CD8-positive, alpha-beta memory T cell (primary cell): ENCODE data around the gene ZFAND6. TPM values are rescaled to one million over a fixed set of nuclear protein-coding genes. Genes with fewer than 3 reads are reported as not detected.

Experiments
- CTCF ChIA-PET: fragments of 350-600 bp; sonication (Branson Sonifier 250); formaldehyde crosslinking; loops from one replicate; lab custom pipeline; 2021; ENCODE audit warnings: antibody characterized with exemption; lab: Charles Lee
- POLR2A ChIA-PET: fragments of 350-600 bp; sonication (Branson Sonifier 250); formaldehyde crosslinking; loops from one replicate; lab custom pipeline; 2021; ENCODE audit warnings: antibody characterized with exemption; lab: Charles Lee
- DNase-seq, 5 donors: peaks; one replicate each; pipeline versions ENCODE4 v3.0.0 to v3.0.0-alpha.2; 2020 to 2022; ENCODE audit warnings: mixed read lengths in 1 of 5
- H3K27ac ChIP-seq: one replicate; pipeline ENCODE4 v1.7.0; 2013; ENCODE audit warnings: low read depth, mild to moderate bottlenecking, low read length, moderate library complexity
- H3K27me3 ChIP-seq: 2 replicates; pipeline ENCODE4 v1.7.0; 2013; ENCODE audit warnings: low read length, mild to moderate bottlenecking; ENCODE audit not compliant: insufficient read depth, poor library complexity, severe bottlenecking
- H3K36me3 ChIP-seq: 2 replicates; pipeline ENCODE4 v1.7.0; 2013; ENCODE audit warnings: mild to moderate bottlenecking, low read length, moderate library complexity; ENCODE audit not compliant: insufficient read depth
- H3K4me1 ChIP-seq: 2 replicates; pipeline ENCODE4 v1.7.0; 2013; ENCODE audit warnings: mild to moderate bottlenecking, low read length, moderate library complexity; ENCODE audit not compliant: insufficient read depth
- H3K4me3 ChIP-seq: 2 replicates; pipeline ENCODE4 v1.7.0; 2013; ENCODE audit warnings: mild to moderate bottlenecking, low read length
- H3K9me3 ChIP-seq: 2 replicates; pipeline ENCODE4 v1.7.0; 2013; ENCODE audit warnings: mild to moderate bottlenecking, low read length
- H3K27ac Mint-ChIP-seq, 8 donors: one replicate each; pipeline ENCODE4 v1.8.0; 2020 to 2021; ENCODE audit warnings: mixed read lengths in 8 of 8, mild to moderate bottlenecking in 6 of 8, inconsistent platforms in 3 of 8, moderate library complexity in 3 of 8
- H3K27me3 Mint-ChIP-seq, 2 donors: one replicate each; pipeline ENCODE4 v1.8.0; 2020 to 2021; ENCODE audit warnings: mixed read lengths in 2 of 2, mild to moderate bottlenecking in 1 of 2, moderate library complexity in 1 of 2
- H3K36me3 Mint-ChIP-seq, 3 donors: one replicate each; pipeline ENCODE4 v1.8.0; 2020 to 2021; ENCODE audit warnings: mixed read lengths in 3 of 3, inconsistent platforms in 1 of 3, mild to moderate bottlenecking in 1 of 3
- H3K4me1 Mint-ChIP-seq, 3 donors: one replicate each; pipeline ENCODE4 v1.8.0; 2020 to 2021; ENCODE audit warnings: mixed read lengths in 3 of 3, inconsistent platforms in 1 of 3, mild to moderate bottlenecking in 1 of 3
- H3K4me3 Mint-ChIP-seq, 7 donors: one replicate each; pipeline ENCODE4 v1.8.0; 2020 to 2021; ENCODE audit warnings: mixed read lengths in 7 of 7, mild to moderate bottlenecking in 6 of 7, moderate library complexity in 4 of 7, inconsistent platforms in 2 of 7
- H3K9me3 Mint-ChIP-seq, 5 donors: one replicate each; pipeline ENCODE4 v1.8.0; 2020 to 2022; ENCODE audit warnings: mixed read lengths in 5 of 5, mild to moderate bottlenecking in 3 of 5, moderate library complexity in 2 of 5, inconsistent platforms in 1 of 5
- polyA plus RNA-seq: library from polyadenylated mRNA; unstranded; fragments of 300-500 nt; fragmentation: Illumina TruSeq; gene quantifications from one replicate; pipeline ENCODE4 v1.2.3, GENCODE V29; 2021
- total RNA-seq, 2 experiments: library from RNA; stranded (reverse); gene quantifications; one replicate each; pipeline ENCODE4 v1.2.3, GENCODE V29; 2021

The ZFAND6 gene
- total and polyA plus RNA-seq, 3 experiments from 2014 or later = 27.5 to 111 (median 28.6) TPM

- Histone ChIP-seq H3K4me1 (no peaks in the 10 kb centered on the region), H3K9me3 (no peaks in the 10 kb centered on the region), H3K27ac (no peak overlapping the region), H3K27me3 (no peaks in the 10 kb centered on the region), H3K36me3 (peaks cover 5% of the 10 kb centered on the region), H3K4me3 (no peak overlapping the region)
- Mint-ChIP-seq H3K27ac (no peak overlapping the region), H3K27me3 (no peaks in the 10 kb centered on the region), H3K4me3 (no peak overlapping the region), H3K9me3 (no peaks in the 10 kb centered on the region), H3K4me1 (no peaks in the 10 kb centered on the region), H3K36me3 (peaks cover 5 to 68% (median 21%) of the 10 kb centered on the region in 3 donors)
- ChIA-PET CTCF (no interaction called here), POLR2A (interaction anchor here (0.6 kb wide), 1 partner anchor 258 kb away, joined by 4 read pairs; no protein-coding TSS in a partner anchor)
- DNase-seq = no peak
These were observed 72.9 kb downstream of the ZFAND6 start for GRCh38 chr15:80132382-80132781.

DNA sequence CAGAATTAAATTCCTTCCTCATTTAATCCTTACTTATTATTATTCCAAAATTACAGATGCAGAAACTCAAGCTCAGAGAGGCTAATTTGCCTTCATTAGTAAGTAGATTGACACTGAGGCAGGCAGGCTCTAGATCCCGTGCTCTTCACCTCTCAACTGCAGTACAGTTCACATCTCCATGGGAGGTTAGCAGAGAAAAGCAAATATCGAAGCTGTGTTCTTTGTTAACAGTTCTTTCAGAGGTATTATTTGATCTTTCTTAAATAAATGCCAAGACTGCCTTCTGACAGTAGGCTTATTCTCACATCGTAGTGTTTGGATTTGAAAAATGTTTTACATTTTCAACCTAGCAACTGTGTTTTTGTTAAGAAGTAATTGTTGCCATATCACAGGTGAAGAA, 77.4 kb downstream of the ZFAND6 start:
- H3K36me3 Mint-ChIP-seq = peaks cover 0 to 58% (median 20%) of the 10 kb centered on the region in 3 donors
- no peak overlapping the region for H3K27ac ChIP-seq
- H3K4me3 ChIP-seq = no peak overlapping the region
- H3K9me3 ChIP-seq = no peaks in the 10 kb centered on the region
- H3K36me3 ChIP-seq = peaks cover 5% of the 10 kb centered on the region
- no peaks in the 10 kb centered on the region for H3K9me3 Mint-ChIP-seq
- no peaks in the 10 kb centered on the region for H3K27me3 Mint-ChIP-seq
- H3K4me1 ChIP-seq = no peaks in the 10 kb centered on the region
- ChIA-PET POLR2A (no interaction called here), CTCF (no interaction called here)
- H3K27ac Mint-ChIP-seq = no peak overlapping the region
- no peak for DNase-seq
- H3K27me3 ChIP-seq = no peaks in the 10 kb centered on the region
- H3K4me1 Mint-ChIP-seq = no peaks in the 10 kb centered on the region
- no peak overlapping the region for H3K4me3 Mint-ChIP-seq

GRCh38 chr15:80138961-80139360, 79.5 kb downstream of the ZFAND6 start:
- Mint-ChIP-seq H3K4me3 (no peak overlapping the region), H3K27ac (no peak overlapping the region), H3K9me3 (no peaks in the 10 kb centered on the region), H3K4me1 (no peaks in the 10 kb centered on the region), H3K27me3 (no peaks in the 10 kb centered on the region), H3K36me3 (peaks cover 0 to 41% (median 17%) of the 10 kb centered on the region in 3 donors)
- Histone ChIP-seq H3K36me3 (peaks cover 5% of the 10 kb centered on the region), H3K9me3 (no peaks in the 10 kb centered on the region), H3K27me3 (no peaks in the 10 kb centered on the region), H3K4me1 (no peaks in the 10 kb centered on the region), H3K4me3 (no peak overlapping the region), H3K27ac (no peak overlapping the region)
- ChIA-PET CTCF (no interaction called here), POLR2A (no interaction called here)
- no peak for DNase-seq

- H3K4me3 Mint-ChIP-seq = no peak overlapping the region
- no peaks in the 10 kb centered on the region for H3K4me1 ChIP-seq
- peaks cover 0 to 25% (median 9%) of the 10 kb centered on the region in 3 donors for H3K36me3 Mint-ChIP-seq
- no peak for DNase-seq
- H3K9me3 ChIP-seq = no peaks in the 10 kb centered on the region
- no peaks in the 10 kb centered on the region for H3K4me1 Mint-ChIP-seq
- H3K9me3 Mint-ChIP-seq = no peaks in the 10 kb centered on the region
- peaks cover 0 to 1% of the 10 kb centered on the region in 2 donors for H3K27me3 Mint-ChIP-seq
- peak overlapping the region in 1 of 8 donors; percentile 64 for H3K27ac Mint-ChIP-seq
- no peaks in the 10 kb centered on the region for H3K27me3 ChIP-seq
- ChIA-PET POLR2A (no interaction called here), CTCF (interaction anchor here (1.5 kb wide), 1 partner anchor 32 kb away, joined by 5 read pairs; no protein-coding TSS in a partner anchor)
- no peak overlapping the region for H3K27ac ChIP-seq
- H3K4me3 ChIP-seq = no peak overlapping the region
- peaks cover 5% of the 10 kb centered on the region for H3K36me3 ChIP-seq
These were observed 81.4 kb downstream of the ZFAND6 start for GRCh38 chr15:80140909-80141308.

- no peak overlapping the region for H3K27ac ChIP-seq
- H3K36me3 ChIP-seq = no peaks in the 10 kb centered on the region
- no peaks in the 10 kb centered on the region for H3K9me3 ChIP-seq
- POLR2A ChIA-PET = no interaction called here
- no peak overlapping the region for H3K4me3 ChIP-seq
- H3K27me3 ChIP-seq = no peaks in the 10 kb centered on the region
- H3K9me3 Mint-ChIP-seq = peaks cover 0 to 6% (median 0%) of the 10 kb centered on the region in 5 donors
- peaks cover 0 to 18% (median 9%) of the 10 kb centered on the region in 3 donors for H3K36me3 Mint-ChIP-seq
- DNase-seq = no peak
- peaks cover 0 to 1% of the 10 kb centered on the region in 2 donors for H3K27me3 Mint-ChIP-seq
- H3K4me3 Mint-ChIP-seq = no peak overlapping the region
- no peaks in the 10 kb centered on the region for H3K4me1 Mint-ChIP-seq
- CTCF ChIA-PET = no interaction called here
- no peak overlapping the region for H3K27ac Mint-ChIP-seq
- no peaks in the 10 kb centered on the region for H3K4me1 ChIP-seq
These were observed 82.6 kb downstream of the ZFAND6 start for GRCh38 chr15:80141916-80142598.

DNA sequence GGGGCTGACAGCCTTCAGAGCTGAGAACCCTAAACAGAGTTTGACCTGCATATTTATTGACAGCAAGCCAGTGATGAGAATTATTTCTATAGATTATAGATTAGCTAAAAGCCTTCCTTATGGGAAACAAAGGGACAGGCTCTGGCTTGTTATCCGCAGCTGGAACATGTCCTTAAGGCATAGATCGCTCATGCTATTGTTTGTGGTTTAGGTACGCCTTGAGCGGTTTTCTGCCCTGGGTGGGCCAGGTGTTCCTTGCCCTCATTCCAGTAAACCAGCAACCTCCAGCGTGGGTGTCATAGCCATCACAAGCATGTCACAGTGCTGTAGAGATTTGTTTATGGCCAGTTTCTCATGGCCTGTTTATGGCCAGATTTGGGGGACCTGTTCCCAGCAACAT, 83.2 kb downstream of the ZFAND6 start:
- no peaks in the 10 kb centered on the region for H3K27me3 ChIP-seq
- H3K4me3 ChIP-seq = no peak overlapping the region
- no peaks in the 10 kb centered on the region for H3K36me3 ChIP-seq
- H3K9me3 Mint-ChIP-seq = peaks cover 0 to 6% (median 0%) of the 10 kb centered on the region in 5 donors
- no peak overlapping the region for H3K27ac ChIP-seq
- H3K9me3 ChIP-seq = no peaks in the 10 kb centered on the region
- no peak for DNase-seq
- H3K27me3 Mint-ChIP-seq = peaks cover 0 to 1% of the 10 kb centered on the region in 2 donors
- peaks cover 0 to 12% (median 4%) of the 10 kb centered on the region in 3 donors for H3K36me3 Mint-ChIP-seq
- POLR2A ChIA-PET = no interaction called here
- H3K4me1 ChIP-seq = no peaks in the 10 kb centered on the region
- H3K27ac Mint-ChIP-seq = no peak overlapping the region
- H3K4me1 Mint-ChIP-seq = no peaks in the 10 kb centered on the region
- CTCF ChIA-PET = no interaction called here
- H3K4me3 Mint-ChIP-seq = no peak overlapping the region

DNA sequence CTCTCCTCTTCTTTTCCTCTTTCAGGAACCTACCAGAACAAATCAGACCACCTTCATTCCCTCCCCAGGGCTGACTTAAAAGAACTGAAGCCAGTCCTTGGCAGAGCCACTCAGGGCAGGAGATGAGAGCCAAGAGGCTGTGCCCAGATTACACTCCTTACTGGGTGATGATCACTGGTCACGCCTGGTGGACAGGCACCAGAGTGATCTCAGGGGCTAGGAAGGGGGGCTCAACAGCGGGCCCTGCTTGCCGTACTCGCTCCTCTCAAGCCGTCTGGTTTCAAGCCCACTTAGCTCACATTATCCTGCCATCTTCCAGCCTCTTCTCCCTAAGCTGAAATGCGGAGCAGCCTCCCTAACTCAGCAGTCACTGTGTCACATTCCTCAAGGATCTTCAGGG, 91.7 kb downstream of the ZFAND6 start:
- Mint-ChIP-seq H3K4me1 (peaks cover 13 to 25% (median 22%) of the 10 kb centered on the region in 3 donors), H3K4me3 (peak overlapping the region in 1 of 7 donors; percentile 93), H3K27ac (peak overlapping the region in 2 of 8 donors; percentile 24 to 70), H3K9me3 (peaks cover 0 to 4% (median 0%) of the 10 kb centered on the region in 5 donors), H3K27me3 (no peaks in the 10 kb centered on the region), H3K36me3 (peaks cover 0 to 2% (median 0%) of the 10 kb centered on the region in 3 donors)
- Histone ChIP-seq H3K4me3 (no peak overlapping the region), H3K4me1 (peaks cover 10% of the 10 kb centered on the region), H3K27ac (no peak overlapping the region), H3K36me3 (no peaks in the 10 kb centered on the region), H3K27me3 (no peaks in the 10 kb centered on the region), H3K9me3 (no peaks in the 10 kb centered on the region)
- no peak for DNase-seq
- POLR2A ChIA-PET = no interaction called here
- CTCF ChIA-PET = interaction anchor here (1.4 kb wide), 1 partner anchor 91 kb away, joined by 7 read pairs; the partner anchor contains the start of gene ZFAND6

GRCh38 chr15:80151576-80151975, 92.1 kb downstream of the ZFAND6 start:
- H3K4me3 Mint-ChIP-seq = peak overlapping the region in 6 of 7 donors; percentile 84 to 93 (median 86)
- peaks cover 0 to 2% (median 0%) of the 10 kb centered on the region in 3 donors for H3K36me3 Mint-ChIP-seq
- H3K9me3 Mint-ChIP-seq = no peaks in the 10 kb centered on the region
- Histone ChIP-seq H3K27ac (no peak overlapping the region), H3K36me3 (no peaks in the 10 kb centered on the region), H3K4me3 (no peak overlapping the region), H3K27me3 (no peaks in the 10 kb centered on the region), H3K9me3 (no peaks in the 10 kb centered on the region), H3K4me1 (peaks cover 10% of the 10 kb centered on the region)
- ChIA-PET CTCF (interaction anchor here (1.4 kb wide), 1 partner anchor 91 kb away, joined by 7 read pairs; the partner anchor contains the start of gene ZFAND6), POLR2A (interaction anchor here (0.8 to 1.6 kb wide), 2 partner anchors 92 to 228 kb away, joined by 3 to 4 read pairs; no protein-coding TSS in a partner anchor)
- H3K27me3 Mint-ChIP-seq = no peaks in the 10 kb centered on the region
- DNase-seq = no peak
- peaks cover 13 to 25% (median 22%) of the 10 kb centered on the region in 3 donors for H3K4me1 Mint-ChIP-seq
- H3K27ac Mint-ChIP-seq = peak overlapping the region in 6 of 8 donors; percentile 59 to 91 (median 83)
